Fibroblast of skin of back (primary cell): ENCODE results near the gene KRABD2.
"Not testable (repeated sequence)": the region's sequence is repeated elsewhere in the genome, so short reads cannot be mapped to it uniquely, and the experiment has no call there.

Experiments used
- DNase-seq: peaks from one replicate; pipeline ENCODE4 v3.0.0-alpha.2; 2013

The KRABD2 gene

DNA sequence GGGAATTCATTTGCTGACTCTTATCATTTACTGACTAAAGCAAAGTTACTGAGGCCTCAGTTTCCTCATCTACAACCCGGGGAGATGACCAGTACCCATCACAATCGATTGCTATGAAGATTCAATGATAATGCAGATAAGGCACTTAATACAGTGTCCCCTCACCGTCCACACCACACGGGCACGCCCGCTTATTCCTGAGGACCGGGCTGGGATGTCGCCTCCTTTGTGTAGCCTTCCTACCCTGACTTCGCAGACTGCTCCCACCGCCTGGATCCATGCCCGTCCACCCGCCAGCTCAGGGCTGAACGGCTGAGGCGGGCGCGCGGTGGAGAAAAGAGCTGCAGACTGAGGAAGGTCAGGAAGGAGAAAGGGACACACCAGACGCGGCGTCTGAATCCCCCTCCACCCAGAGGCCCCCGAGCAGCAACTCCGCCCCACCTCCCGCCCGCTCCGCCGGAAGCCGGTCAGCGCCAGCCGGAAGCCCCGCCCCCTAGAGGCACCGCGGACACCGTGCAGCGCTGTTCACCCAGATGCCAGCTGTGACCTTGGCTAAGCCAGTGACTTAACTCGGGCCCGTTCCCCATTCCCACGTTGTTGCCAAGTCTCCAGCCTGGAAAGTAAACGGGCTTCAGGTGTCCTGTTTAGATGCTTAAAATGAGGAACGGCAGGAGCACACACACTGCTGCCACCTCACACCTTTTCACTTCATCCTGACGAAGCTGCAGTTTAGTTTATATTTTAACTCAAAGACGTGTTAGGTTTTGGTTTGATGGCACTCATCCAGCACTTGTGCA lies at the start of gene KRABD2:
TSS of gene KRABD2 (minus strand) at position 434 of the 797 bp plus-strand sequence.
- DNase-seq = peak; percentile 82

DNA sequence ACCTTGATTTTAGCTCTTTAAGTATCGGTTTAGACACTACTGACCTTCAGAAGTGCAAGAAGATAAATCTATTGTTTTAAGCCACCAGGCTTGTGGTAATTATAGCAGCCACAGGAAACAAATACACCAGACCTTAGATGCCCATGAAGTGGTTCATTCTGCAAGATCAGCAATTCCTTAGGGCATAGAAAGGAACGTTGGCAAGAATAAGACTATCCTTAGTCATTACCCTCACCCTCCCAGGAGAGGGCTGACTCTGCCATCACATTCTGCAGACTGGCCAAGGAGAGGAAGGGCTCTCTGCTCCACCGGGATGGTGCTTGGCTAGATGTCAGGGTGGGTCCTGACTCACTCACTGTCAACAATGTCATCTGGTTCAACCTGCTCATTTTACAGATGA lies 45.1 kb upstream of the KRABD2 start:
- DNase-seq = peak; percentile 13

DNA sequence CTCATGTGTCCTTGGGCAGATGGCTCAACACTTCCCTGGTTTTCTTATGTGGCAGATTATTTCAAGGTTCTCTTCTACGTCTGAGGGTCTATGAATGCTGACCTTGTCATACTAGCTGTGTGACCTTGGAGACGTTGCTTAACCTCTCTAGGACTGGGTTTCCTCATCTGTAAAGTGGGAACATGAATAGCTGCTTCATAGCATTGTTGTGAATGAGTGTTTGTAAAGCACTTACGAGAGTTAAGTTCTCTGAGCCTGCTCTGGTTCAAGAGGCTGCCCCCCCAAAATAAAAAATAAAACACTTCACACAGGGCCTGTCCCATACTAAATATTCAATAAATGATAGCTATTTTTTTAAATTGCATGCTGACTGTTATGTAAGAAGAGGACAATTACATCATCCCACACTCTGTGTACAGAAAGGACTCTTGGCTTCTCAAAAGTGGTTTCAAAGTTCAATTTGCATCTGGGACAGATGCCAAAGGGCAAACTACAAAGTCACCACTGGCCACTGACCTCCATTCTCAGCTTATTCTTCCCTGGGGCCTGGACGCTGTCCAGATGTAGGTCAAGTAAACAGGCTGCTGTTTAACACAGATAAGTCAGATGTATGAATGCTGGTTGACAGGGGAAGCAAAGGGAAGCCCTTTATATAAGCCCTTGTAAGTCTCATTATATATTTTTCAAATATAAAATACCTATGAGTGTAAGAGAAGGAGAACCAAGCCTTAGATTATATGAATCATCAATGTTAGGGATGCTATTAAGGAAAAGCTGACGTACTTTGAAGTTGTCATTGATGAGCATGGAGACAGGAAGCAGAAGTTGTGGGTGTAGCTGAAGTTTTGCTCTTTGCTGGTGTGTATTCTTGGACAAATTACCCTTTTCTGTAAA lies 43.8 kb upstream of the KRABD2 start:
- no peak for DNase-seq

DNA sequence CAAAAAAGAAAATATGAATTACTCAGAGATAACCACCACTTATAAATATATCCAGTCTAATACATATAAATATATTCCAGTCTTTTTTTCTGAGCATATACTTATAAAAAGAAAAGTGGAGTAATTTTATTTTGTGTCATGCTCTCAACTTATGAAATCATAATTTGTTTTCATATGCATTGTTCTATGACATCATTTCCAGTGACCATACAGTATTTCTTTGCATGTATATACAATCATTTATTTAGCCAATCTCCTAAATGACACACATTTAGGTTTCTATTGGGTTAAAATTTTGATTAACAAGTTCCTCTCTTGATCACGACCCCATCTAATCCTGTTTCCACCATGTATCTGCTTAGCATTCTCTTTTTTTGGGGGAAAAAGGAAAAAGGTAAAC lies 42.8 kb upstream of the KRABD2 start:
- DNase-seq = no peak

DNA sequence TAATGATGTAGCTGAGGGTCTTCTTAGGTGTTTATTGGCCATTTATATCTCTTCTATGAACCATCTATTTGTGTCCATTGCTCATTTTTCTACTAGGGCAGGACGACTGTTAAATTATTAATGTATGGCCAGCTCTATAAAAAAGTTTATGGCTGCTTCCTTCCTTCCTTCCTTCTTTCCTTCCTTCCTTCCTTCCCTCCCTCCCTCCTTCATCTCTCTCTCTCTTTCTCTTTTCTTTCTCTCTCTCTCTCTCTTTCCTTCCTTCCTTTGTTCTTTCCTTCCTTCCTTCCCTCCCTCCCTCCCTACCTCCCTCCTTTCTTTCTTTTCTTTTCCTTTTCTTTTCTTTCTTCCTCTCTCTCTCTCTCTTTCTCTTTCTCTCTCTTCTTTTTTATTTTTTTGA lies 42.0 kb upstream of the KRABD2 start:
- no peak for DNase-seq

DNA sequence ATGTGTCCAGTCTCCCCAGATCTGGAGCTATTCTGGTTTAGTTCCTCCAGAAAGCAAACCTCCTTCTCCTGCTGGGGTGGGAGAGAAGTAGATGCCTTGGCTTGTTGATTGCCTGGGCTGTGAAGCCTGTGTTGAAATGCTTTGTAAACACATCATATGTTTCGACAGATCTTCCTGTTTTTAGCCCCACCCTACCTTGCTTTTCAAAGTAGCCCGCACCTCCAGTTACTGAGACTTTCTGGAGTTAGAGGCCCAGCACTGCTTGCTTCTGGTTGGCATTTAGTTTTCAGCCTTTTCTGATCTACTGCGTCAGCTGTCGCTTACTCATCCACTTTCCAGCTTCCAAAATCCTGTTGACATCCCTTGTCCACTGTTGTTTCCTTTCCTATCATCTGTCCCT lies 41.3 kb upstream of the KRABD2 start:
- DNase-seq = no peak

DNA sequence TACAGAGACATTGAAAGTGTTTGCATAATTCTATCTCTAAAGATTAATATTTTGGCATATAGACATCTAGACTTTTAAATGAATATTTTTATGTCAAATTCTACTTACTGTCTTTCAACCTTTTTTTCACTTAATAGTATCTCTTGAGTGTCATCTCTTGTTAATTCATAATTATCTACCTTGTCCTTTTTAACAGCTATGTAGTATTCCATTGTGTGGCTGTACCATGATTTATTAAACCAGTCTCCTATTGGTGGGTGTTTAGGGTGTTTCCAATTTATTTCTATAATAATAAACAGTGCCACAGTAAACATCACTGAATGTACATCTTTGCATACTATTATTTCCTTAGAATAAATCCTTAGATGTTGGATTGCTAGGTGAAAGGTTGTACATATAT lies 37.4 kb upstream of the KRABD2 start:
- DNase-seq = no peak

DNA sequence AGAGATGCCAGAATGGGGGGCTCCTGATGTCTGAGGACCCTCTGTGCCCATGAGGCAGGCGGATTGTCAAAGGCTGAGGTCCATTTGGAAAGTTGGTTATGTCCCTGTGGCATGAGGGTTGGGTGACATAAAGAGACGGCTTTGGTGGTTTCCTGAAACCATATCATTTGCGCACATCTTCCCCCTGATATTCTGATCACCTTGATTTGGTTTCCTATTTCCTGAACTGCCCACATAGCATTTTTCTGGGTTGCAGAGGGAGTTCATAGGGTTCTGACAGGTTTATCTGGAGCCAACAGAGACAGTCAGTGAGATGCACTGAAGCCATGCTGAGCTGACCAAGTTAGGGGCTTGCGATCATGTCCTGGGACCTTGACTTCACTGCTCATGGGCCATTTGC lies 36.8 kb upstream of the KRABD2 start:
- DNase-seq = no peak

DNA sequence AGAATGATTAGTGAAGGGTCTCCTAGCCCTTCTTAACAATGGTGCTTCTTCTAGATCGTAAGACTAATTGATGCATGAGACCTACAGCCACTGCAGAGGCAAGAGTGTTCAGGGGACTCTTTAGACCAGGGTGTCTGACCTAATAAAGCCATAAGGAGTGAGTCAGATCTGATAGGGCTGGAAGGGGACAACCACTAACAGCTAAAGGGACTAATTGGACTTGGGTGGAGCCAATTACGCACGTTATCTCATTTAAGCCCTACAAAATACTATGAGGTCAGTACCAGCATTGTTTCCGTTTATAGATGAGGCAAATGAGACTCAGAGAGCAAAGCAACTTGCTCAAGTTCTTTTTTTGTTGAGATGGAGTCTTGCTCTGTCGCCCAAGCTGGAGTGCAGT lies 35.6 kb upstream of the KRABD2 start:
- no peak for DNase-seq

DNA sequence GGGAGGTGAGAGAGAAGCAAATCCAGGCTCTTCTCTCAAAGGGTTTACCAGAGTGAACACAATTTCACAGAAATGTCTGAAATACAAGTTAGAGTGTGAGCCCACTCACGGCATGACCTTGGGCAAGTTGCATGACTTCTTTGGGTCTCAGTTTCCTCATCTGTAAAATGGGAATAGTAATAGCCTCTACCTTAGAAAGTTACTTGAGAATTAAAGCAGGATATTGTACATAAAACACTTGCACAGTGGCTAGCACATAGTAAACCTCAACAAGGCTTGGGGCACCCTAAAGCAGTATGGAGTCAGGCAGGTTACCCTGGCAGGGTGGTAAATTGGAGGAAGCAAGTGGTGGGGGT lies 34.4 kb upstream of the KRABD2 start:
- no peak for DNase-seq

DNA sequence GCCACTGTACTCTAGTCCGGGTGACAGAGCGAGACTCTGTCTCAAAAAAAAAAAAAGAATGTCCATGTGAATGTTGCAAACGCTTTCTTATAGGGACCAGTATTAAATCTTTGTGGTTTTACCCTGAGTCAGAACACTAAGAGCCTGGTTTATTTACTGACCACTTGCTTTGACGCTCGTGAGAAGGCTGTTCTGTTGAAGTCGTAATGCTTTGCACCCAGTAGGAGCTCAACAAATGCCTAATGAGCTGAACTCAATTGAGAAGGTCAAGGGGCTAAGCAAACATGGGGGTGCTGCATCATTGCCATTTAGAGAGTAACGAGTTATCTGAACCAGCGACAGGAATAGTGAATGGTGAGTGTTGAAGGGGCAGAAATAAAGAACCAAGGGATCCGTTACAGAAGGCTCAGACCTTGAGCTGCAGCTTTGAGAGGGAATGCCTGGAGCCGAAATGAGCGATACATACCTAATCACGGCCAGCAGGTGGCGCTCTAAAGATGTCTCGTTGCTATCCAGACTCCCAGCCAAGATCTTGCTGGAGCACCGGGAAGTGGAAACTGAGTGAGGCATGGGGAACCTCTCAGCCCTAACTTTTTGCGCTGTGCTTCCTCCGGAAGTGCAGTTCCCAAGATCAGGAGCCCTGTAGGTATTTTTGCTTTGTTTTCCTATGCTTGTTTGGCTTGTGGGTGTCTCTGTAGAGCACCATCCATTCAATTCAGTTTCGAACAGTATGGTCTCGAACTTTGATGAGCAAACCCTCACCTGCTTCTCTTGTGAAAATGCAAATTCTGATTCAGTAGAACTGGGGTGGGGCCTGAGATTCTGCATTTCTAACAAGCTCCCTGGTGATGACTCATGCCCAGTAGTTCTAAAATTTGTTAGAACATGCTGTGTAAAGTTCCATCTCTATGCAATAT lies 33.7 kb upstream of the KRABD2 start:
- DNase-seq = peak; percentile 80

DNA sequence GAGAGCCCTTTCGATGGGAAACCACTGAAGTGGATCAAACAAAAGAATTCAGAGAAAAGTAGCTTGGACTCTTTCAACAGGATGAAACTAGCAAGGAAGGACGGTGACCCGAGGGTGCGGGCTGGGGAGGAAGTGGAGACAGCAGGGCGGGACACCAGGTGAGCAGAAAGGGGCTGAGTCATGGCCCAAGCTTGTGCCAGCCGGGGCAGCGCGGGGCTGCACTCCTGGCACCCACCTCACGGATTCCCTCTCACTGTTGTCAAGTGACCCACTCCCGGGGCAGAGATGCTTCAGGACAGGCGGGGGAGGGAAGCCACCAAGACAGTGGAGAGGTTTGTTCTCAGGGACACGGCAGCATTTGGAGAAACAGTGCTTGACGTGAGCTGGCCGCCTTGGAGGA lies 31.9 kb upstream of the KRABD2 start:
- DNase-seq = no peak

DNA sequence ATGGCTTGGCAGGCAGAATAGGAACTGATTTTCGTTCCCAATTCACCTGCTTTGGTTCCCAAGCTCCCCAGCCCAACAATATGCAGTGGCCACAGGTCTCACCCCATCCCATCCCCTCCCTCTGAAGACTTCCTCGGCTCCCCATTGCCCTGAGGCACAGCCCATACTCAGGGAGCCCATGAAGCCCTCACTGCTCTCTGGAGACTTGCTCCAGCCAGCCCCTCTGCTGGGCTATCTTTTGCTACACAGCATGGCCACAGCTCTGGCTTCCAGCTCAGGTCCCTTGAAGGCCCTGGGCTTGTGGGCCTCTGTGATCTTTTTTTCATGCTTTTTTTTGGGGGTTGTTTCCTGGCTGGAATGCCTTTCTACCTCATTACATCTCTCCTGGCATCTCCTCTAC lies 29.7 kb upstream of the KRABD2 start:
- no peak for DNase-seq

DNA sequence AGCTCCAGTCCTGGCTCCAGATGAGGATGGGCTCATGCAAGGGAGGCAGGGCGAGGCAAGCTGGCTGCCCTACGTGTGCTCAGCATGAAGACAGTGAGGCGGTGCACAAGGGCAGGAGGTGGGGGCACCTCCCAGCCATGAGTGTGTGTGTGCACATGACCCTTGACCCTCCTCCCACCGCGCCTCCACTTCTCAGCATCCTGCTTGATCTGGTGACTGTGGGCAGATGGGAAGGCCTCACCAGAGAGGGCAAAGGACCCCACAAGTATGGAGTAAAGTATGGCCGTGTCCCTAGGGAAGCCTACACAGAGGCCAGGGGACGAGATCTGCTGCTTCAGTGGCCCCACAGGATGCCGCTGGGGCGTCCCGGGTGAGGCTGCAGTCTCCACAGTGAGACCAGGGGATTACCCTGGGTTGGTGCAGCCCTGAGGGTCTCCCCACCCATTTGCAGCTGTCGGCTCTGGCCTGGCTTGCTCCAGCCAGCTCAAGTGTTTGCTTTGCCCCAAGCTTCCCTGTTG lies 29.1 kb upstream of the KRABD2 start:
- no peak for DNase-seq

DNA sequence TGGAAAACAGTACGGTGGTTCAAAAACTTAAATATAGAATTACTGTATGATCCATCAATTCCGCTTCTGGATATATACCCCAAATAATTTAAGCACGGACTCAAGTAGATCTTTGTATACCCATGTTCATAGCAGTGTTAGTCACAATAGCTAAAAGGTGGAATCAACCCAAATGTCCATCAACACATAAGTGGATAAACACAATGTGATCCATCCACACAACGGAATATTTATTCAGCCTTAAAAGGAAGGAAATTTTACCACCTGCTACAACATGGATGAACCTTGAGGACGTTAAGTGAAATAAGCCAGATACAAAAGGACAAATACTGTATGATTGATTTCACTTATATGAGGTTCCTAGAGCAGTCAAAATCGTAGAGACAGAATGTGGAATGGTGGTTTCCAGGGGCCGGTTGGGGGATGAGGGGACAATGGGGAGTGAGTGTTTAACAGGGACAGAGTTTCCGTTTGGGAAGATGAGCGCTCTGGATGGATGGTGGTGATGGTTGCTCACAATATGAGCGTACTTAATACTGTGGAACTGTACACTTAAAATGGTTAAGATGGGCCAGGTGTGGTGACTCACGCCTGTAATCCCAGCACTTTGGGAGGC lies 26.5 kb upstream of the KRABD2 start:
- no peak for DNase-seq

DNA sequence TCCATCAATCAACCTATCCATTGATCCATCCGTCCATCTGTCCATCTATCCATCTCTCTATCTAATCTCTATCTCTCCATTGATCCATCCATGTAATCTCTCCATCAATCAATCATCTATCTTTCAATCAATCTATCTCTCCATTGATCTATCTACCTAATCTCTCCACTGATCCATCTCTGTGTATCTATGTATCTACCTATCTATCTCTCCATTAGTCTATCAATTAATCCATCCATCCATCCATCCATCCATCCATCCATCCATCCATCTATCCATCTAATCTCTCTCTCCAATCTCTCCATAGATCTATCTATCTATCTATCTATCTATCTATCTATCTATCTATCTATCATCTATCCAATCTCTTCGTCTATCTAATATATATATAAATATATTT lies 24.6 kb upstream of the KRABD2 start:
- no peak for DNase-seq

DNA sequence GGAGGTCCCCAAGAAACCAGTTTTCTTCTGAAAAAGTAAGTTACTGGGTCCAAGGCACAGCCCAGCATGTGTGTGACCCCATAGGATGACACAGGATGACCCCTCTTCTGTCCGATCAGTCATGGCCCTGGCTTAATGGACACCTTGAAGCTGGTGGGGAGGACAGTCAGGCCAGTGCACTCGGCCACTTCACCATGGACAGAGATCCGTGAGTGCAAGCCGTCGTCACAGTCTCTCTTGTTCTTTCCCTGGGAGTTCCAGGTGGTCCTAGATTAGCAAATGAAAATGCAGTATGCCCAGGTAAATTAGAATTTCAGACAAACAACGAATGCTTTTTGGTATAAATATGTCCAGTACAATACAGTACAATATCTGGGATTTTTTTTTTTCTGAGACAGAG lies 22.5 kb upstream of the KRABD2 start:
- DNase-seq = no peak

DNA sequence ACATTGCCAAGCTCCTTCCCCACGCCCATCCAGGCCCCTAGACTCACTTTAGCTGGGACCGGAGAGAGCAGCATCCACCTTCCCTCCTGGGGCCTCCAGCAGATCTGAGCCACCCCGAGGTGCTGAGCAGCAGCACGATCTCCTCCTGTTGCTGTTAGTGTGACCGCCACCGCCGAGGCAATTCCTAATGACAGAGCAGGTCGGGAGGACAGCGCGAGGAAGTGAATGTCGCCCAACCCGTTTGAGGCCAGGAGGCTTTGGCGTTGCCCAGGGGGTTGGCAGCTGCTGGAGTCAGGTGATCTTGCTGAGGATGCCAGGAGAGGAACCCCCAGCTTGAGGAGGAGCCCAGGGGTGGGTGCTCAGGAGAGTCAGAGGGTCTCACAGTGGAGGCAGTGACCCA lies 21.1 kb upstream of the KRABD2 start, which contains the start of gene RNF222:
TSS of gene RNF222 (minus strand) at position 192 of the 400 bp plus-strand sequence. CDS start 4,366 bp downstream, outside the sequence.
- no peak for DNase-seq

DNA sequence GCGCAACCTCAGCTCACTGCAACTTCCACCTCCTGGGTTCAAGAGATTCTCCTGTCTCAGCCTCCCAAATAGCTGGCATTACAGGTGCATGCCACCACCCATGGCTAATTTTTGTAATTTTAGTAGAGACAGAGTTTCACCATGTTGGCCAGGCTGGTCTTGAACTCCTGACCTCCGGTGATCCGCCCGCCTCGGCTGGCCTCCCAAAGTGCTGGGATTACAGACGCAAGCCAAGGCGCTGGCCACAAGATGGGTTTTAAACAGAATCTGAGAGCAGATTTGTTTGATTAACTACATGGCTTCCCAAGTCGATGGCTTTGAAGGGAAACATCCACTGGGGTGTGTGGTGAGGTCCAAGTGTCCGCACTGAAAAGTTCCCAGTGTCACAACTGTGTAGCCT lies 18.0 kb upstream of the KRABD2 start:
- DNase-seq = not testable (repeated sequence)

DNA sequence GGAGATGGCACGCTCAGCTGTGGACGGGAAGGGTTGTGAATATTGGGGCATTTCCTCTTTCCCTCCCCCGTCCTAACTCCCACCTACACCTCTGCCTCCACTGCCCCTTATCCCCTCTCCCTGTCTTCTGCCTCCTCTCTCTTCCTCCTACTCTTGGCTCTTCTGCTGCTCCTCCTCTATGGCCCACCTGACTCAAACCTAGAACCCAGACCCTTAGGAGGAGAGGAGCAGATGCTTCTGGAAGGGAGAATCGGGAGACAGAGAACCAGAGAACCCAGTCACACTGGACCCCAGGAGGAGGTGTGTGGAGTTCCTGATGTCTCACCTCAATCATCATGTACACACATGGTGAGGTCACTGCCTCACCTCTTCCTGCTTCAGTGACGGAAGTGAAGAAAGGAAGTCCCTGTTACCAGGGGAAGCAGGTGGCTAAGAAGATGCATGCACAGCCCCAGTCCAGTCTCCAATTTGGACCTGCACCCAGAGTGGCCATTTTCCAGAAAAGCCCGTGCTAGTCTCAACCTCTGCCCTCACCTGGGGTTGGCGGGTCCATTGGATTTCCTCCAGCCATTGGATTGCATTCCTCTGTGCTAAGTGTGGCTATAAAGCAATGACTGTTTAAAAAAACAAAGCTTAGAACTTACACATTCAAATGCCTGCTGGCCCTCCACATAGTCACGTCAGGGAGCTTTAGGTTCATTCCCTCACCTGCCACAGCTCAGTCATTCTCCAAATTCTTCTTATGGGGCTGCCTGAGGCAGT lies 17.1 kb upstream of the KRABD2 start:
- DNase-seq = peak; percentile 33
